Esophagus squamous epithelium (tissue), 4 donors: ENCODE data around the gene TEX44.

Experiments
- POLR2A ChIP-seq, 4 donors: fragments of 450-650 bp; IDR thresholded peaks; one replicate each; pipeline ENCODE4 v1.6.1; 2017; ENCODE audit warnings: antibody characterized with exemption in 4 of 4, mild to moderate bottlenecking in 4 of 4, moderate library complexity in 3 of 4
- TF ChIP-seq, protein P1 (sequence below), 6 experiments: fragments of 450-650 bp in 4 of 6; fragments of 200-600 bp in 2 of 6; sonication (generic) in 2 of 6; IDR thresholded peaks; one replicate each; pipeline ENCODE4 v1.5.1; 2016 to 2019; ENCODE audit warnings: antibody characterized with exemption in 6 of 6, mild to moderate bottlenecking in 4 of 6, moderate library complexity in 4 of 6

GRCh38 chr2:231640241-231640640, 47.6 kb downstream of the TEX44 start:
- TF ChIP-seq, protein P1, sequence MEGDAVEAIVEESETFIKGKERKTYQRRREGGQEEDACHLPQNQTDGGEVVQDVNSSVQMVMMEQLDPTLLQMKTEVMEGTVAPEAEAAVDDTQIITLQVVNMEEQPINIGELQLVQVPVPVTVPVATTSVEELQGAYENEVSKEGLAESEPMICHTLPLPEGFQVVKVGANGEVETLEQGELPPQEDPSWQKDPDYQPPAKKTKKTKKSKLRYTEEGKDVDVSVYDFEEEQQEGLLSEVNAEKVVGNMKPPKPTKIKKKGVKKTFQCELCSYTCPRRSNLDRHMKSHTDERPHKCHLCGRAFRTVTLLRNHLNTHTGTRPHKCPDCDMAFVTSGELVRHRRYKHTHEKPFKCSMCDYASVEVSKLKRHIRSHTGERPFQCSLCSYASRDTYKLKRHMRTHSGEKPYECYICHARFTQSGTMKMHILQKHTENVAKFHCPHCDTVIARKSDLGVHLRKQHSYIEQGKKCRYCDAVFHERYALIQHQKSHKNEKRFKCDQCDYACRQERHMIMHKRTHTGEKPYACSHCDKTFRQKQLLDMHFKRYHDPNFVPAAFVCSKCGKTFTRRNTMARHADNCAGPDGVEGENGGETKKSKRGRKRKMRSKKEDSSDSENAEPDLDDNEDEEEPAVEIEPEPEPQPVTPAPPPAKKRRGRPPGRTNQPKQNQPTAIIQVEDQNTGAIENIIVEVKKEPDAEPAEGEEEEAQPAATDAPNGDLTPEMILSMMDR (IDR thresholded peaks at IDR 0.05), result no peak
- no peak for TF ChIP-seq POLR2A (IDR thresholded peaks at IDR 0.05)
